Measurements from ENCODE around the gene PTPRK.

Gene PTPRK

GRCh38 chr6:128241216-128241615 is 279.2 kb downstream of the PTPRK start:
- DNase-seq: no peak

DNA sequence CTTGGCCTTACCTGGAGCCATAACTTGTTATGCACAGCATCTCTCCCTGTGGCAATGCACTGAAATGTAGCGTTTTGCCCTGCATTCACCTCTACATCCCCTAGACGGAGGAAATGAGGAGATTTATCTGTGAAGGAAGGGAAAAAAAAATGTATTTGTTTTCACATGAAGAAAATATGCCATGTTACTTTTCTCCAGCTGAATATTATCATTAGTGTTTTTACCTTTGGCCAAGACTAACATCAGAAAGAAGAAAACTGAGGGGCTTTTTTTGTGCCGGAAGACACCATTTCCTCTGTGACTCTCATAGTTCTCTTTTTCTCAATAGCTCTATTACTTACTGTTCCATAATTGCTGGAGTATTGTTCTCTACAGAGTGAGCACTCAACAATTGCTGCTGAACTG is 280.4 kb downstream of the PTPRK start:
- DNase-seq: no peak

GRCh38 chr6:128239146-128239545 is 281.3 kb downstream of the PTPRK start:
- DNase-seq: no peak

- no peak for DNase-seq
Measured at GRCh38 chr6:128238225-128238624, 282.2 kb downstream of the PTPRK start.

GRCh38 chr6:128235556-128235955 is 284.8 kb downstream of the PTPRK start:
- DNase-seq: no peak

GRCh38 chr6:128233531-128233930 is 286.9 kb downstream of the PTPRK start:
- DNase-seq: no peak

DNA sequence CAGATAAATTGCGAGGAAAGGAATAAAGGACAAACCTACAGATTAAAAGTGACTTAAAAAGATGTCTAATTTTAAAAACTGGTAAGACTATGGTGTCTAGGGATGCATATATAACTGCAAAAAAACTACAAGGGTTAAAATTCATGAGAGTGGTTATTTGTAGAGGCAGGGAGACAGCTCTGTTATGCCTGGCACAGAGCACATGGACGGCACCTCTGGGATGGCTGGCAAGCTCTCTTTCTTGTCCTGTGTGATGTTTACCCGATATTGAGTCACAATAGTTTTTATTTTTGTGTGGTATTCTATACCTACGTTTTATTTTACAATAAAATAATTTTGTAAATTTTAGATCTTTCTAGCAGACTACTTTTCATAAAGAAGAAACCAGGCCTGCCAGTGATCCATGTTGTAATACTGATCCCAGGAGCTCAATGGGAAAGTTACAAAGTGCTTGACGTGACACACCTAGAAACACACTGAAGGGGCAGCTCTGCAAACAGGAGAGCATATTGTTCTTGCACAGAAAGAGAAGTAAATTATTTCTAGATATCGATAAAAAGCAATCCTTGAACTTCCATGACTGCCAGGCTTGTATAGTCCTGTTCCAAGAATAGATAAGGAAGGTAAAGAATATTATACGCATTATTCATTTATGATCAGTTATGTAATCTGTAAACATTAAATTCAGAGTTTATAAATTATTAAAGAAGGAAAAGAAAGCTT is 290.0 kb downstream of the PTPRK start:
- no peak for DNase-seq

- no peak for DNase-seq
Measured at GRCh38 chr6:128225612-128226011, 294.8 kb downstream of the PTPRK start.

- no peak for DNase-seq
Measured at GRCh38 chr6:128216917-128217316, 303.5 kb downstream of the PTPRK start.

- DNase-seq: no peak
Measured at GRCh38 chr6:128209771-128210170, 310.6 kb downstream of the PTPRK start.

DNA sequence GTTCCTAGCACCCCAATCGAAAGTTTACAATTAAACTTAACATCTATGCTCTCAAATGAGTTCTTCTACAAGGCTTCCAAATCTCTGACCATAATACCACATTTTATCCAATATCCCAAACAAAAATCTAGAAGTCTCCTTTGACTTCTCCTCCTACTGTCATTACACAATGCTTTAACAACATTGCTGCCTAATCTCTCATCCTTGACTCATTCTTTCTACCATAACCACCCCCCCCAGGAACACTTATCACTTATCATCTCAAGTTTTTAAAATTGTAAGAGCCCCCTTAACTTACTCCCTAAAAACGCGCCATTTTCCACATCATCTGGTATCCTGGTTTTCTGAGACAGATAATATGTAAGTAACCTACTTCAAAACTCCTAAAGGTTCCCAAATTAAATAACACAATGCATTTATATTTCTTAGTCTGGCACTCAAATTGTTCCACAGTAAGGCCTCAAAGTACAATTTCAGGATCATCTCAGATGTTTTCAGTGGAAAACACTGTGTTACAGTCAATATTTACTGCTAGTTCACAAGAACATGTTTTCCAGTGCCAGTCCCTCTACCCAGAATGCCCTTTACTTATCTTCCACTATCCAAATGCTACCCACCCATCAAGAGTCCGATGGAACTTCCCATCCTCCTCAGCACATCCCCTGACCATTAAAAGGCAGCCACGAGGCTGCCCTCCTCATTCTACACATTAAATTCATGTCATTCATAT is 311.4 kb downstream of the PTPRK start:
- DNase-seq: no peak

DNA sequence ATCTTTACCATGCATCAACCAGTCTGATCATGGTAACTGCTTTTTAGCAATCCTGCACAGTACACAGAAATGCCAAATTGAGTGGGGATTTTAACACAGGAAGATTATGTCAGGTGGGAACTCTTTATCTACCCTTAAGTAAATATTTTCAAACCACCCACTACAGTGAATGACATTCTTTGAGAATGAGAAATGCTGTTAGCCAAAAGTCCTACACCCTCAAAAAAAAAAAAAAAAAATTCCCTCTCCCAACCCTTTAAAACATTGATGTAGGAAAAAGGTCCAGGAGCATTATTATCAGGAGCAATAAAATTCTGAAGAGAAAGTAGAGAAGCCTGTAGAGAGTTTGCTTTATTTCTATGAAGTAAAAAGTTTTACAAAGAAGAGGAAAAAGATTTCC is 312.3 kb downstream of the PTPRK start:
- no peak for DNase-seq

- no peak for DNase-seq
Measured at GRCh38 chr6:128206610-128207426, 313.6 kb downstream of the PTPRK start.

DNA sequence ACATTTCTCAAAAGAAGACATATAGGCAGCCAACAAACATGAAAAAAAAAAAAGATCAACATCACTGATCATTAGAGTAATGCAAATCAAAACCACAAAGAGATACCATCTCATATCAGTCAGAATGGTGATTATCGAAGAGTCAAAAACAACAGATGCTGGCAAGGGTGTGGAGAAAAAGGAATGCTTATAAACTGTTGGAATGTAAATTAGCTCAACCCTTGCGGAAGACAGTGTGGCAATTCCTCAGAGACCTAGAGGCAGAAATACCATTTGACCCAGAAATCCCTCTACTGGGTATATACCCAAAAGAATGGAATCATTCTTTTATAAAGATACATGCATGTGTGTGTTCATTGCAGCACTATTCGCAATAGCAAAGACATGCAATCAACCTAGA is 315.8 kb downstream of the PTPRK start:
- no peak for DNase-seq

DNA sequence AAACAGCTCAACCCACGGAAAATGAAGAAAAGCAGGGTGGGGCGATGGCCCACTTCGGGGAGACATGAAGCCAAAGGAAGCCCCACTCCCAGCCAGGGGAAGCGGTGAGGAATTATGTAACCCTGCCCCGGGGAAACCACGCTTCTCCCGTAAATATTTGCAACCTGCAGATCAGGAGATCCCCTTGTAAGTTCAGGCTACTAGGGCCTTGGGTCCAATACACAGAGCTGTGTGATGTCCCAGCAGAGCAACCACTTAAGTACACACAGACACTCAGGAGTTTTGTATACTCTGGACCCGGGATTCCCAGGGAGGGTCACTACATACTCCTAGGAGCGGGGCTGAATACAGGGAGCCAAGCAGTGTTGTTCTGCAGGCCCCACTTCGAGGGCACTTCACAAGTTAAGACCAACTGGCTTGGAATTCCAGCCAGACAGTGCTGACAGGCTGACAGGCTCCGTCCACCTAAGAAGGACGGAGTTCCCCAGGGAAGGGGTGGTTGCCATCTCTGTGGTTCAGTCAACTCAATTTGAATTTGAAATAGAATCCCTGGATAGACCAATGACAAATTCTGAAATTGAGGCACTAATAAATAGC is 318.1 kb downstream of the PTPRK start:
- no peak for DNase-seq

- no peak for DNase-seq
Measured at GRCh38 chr6:128200789-128201188, 319.6 kb downstream of the PTPRK start.

GRCh38 chr6:128199461-128199860 is 320.9 kb downstream of the PTPRK start:
- no peak for DNase-seq

- no peak for DNase-seq
Measured at GRCh38 chr6:128192972-128193371, 327.4 kb downstream of the PTPRK start.

- DNase-seq: no peak
Measured at GRCh38 chr6:128188678-128189077, 331.7 kb downstream of the PTPRK start.

DNA sequence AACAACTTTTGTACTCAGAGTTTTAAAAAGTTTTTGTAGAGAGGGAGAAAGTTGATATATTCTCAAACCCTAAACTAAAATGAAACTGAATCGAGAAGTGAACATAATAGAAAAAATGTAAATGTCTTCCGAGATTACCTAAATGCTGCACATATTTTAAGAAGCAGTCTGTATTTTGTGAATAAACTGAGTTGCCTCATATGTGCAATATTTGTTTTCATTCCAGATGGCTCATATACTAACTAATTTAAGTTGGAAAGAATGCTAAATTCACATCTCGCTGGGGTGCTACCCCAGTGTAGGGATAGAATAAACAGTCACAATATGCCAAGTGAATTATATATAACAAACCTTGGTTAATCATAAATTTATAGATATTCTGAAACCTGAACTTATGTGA is 333.7 kb downstream of the PTPRK start:
- no peak for DNase-seq

GRCh38 chr6:128179876-128180438 is 340.4 kb downstream of the PTPRK start:
- no peak for DNase-seq

GRCh38 chr6:128174724-128175123 is 345.7 kb downstream of the PTPRK start:
- no peak for DNase-seq

Data from CD4-positive, alpha-beta T cell treated with Interleukin-17A for 1 hour (primary cell).